Neuronal stem cell (in vitro differentiated cells): ENCODE results near the gene C17orf100. TPM values are rescaled to one million over a fixed set of nuclear protein-coding genes. Genes with fewer than 3 reads are reported as not detected.

Experiments used
- DNase-seq: peaks from one replicate; pipeline ENCODE4 v3.0.0-alpha.2; 2013; ENCODE audit warnings: low spot score
- H2AFZ ChIP-seq: one replicate; pipeline ENCODE4 v1.6.1; 2013; ENCODE audit warnings: mild to moderate bottlenecking, low read length, inconsistent platforms
- H2AK5ac ChIP-seq: 2 replicates; pipeline ENCODE4 v1.6.1; 2013; ENCODE audit warnings: low read depth, mild to moderate bottlenecking, inconsistent platforms, low read length, moderate library complexity, mixed read lengths
- H2BK120ac ChIP-seq: 2 replicates; pipeline ENCODE4 v1.6.1; 2013; ENCODE audit warnings: low read depth, mild to moderate bottlenecking, inconsistent platforms, low read length, moderate library complexity, mixed read lengths
- H2BK12ac ChIP-seq: one replicate; pipeline ENCODE4 v1.6.1; 2013; ENCODE audit warnings: low read length, inconsistent platforms
- H2BK15ac ChIP-seq: 2 replicates; pipeline ENCODE4 v1.6.1; 2013; ENCODE audit warnings: mild to moderate bottlenecking, low read length, inconsistent platforms, mixed read lengths
- H2BK5ac ChIP-seq: one replicate; pipeline ENCODE4 v1.6.1; 2013; ENCODE audit warnings: inconsistent platforms, mild to moderate bottlenecking, low read length, moderate library complexity
- H3K14ac ChIP-seq: one replicate; pipeline ENCODE4 v1.6.1; 2013; ENCODE audit warnings: low read length, inconsistent platforms
- H3K18ac ChIP-seq: 2 replicates; pipeline ENCODE4 v1.6.1; 2013; ENCODE audit warnings: low read length, inconsistent platforms
- H3K23ac ChIP-seq: 2 replicates; pipeline ENCODE4 v1.6.1; 2013; ENCODE audit warnings: low read depth, mild to moderate bottlenecking, mixed read lengths, low read length, inconsistent platforms; ENCODE audit not compliant: poor library complexity
- H3K27ac ChIP-seq: replicated peaks from 3 replicates; pipeline ENCODE4 v1.5.1; 2013; ENCODE audit warnings: low read length, inconsistent platforms
- H3K27me3 ChIP-seq, 3 experiments: 2 replicates each; pipeline ENCODE4 v1.6.1; 2013; ENCODE audit warnings: low read length in 3 of 3, mild to moderate bottlenecking in 2 of 3, inconsistent platforms in 1 of 3, low read depth in 1 of 3, mixed read lengths in 1 of 3, moderate library complexity in 1 of 3; ENCODE audit not compliant: control insufficient read depth in 3 of 3, insufficient read depth in 3 of 3
- H3K36me3 ChIP-seq, 2 donors: replicated peaks in 1 of 2; 2 replicates each; pipeline ENCODE4 v1.6.1; 2013; ENCODE audit warnings: low read length in 2 of 2; ENCODE audit not compliant: control insufficient read depth in 2 of 2, insufficient read depth in 2 of 2
- H3K4ac ChIP-seq: 2 replicates; pipeline ENCODE4 v1.6.1; 2013; ENCODE audit warnings: inconsistent platforms, mild to moderate bottlenecking, low read length, moderate library complexity
- H3K4me1 ChIP-seq, 2 donors: 1 replicate in 1 of 2; 2 replicates in 1 of 2; pipeline ENCODE4 v1.6.1; 2013; ENCODE audit warnings: low read length in 2 of 2, low read depth in 1 of 2; ENCODE audit not compliant: control insufficient read depth in 2 of 2, insufficient read depth in 1 of 2
- H3K4me2 ChIP-seq: one replicate; pipeline ENCODE4 v1.6.1; 2013; ENCODE audit warnings: mild to moderate bottlenecking, low read length, inconsistent platforms; ENCODE audit not compliant: insufficient read depth, poor library complexity, severe bottlenecking
- H3K4me3 ChIP-seq, 2 donors: 2 replicates each; pipeline ENCODE4 v1.5.1; 2013; ENCODE audit warnings: low read length in 2 of 2, mild to moderate bottlenecking in 2 of 2, inconsistent platforms in 1 of 2, moderate library complexity in 1 of 2
- H3K79me1 ChIP-seq: one replicate; pipeline ENCODE4 v1.6.1; 2013; ENCODE audit warnings: low read depth, mild to moderate bottlenecking, inconsistent platforms, low read length, moderate library complexity
- H3K9ac ChIP-seq: one replicate; pipeline ENCODE4 v1.6.1; 2013; ENCODE audit warnings: mild to moderate bottlenecking, low read depth, low read length, inconsistent platforms; ENCODE audit not compliant: poor library complexity
- H3K9me3 ChIP-seq, 2 donors: replicated peaks in 1 of 2; 2 replicates each; pipeline versions ENCODE3 to v1.6.1; 2013; ENCODE audit warnings: low read length in 2 of 2, mild to moderate bottlenecking in 2 of 2, inconsistent platforms in 1 of 2, low read depth in 1 of 2, mixed read lengths in 1 of 2, moderate library complexity in 1 of 2; ENCODE audit not compliant: control insufficient read depth in 2 of 2, insufficient read depth in 1 of 2
- H4K8ac ChIP-seq: one replicate; pipeline ENCODE4 v1.6.1; 2013; ENCODE audit warnings: low read depth, mild to moderate bottlenecking, inconsistent platforms, low read length, moderate library complexity
- H4K91ac ChIP-seq: one replicate; pipeline ENCODE4 v1.6.1; 2013; ENCODE audit warnings: low read length, low read depth, mild to moderate bottlenecking, inconsistent platforms; ENCODE audit not compliant: poor library complexity
- WGBS, 2 donors: extraction: QIAGEN DNeasy Blood & Tissue Kit; methylation state at CpG; one replicate each; pipeline ENCODE4 v1.1.7; 2013; ENCODE audit warnings: missing lambda C conversion rate in 2 of 2, mixed read lengths in 1 of 2; ENCODE audit not compliant: insufficient read length in 2 of 2, insufficient replicate concordance in 1 of 2; ENCODE audit errors: extremely low coverage in 2 of 2; 5-methylcytosine and 5-hydroxymethylcytosine counted together
- polyA plus RNA-seq, 2 experiments: library from polyadenylated mRNA; stranded (reverse); fragments of 200-250 nt; gene quantifications; one replicate each; pipeline ENCODE4 v1.2.3, GENCODE V29; 2013

C17orf100 gene
- 7.5 TPM for polyA plus RNA-seq (2013, experiment 1 of 2)
- polyA plus RNA-seq (2013, experiment 2 of 2) = 7.7 TPM

- Histone ChIP-seq H3K18ac (peak within 1 kb of the TSS; percentile 93), H3K9ac (peak within 1 kb of the TSS; percentile 82), H3K27me3 (peaks cover 0 to 20% (median 19%) of the 10 kb centered on the region in 3 experiments), H3K23ac (peak within 1 kb of the TSS; percentile 77), H2BK120ac (peak within 1 kb of the TSS; percentile 85), H2AFZ (peak within 1 kb of the TSS; percentile 96), H4K91ac (no peak within 1 kb of the TSS), H2BK12ac (peak within 1 kb of the TSS; percentile 96), H3K79me1 (peaks cover 4% of the 10 kb centered on the region), H3K27ac (peak within 1 kb of the TSS; percentile 83), H3K14ac (no peak within 1 kb of the TSS), H3K4me2 (peak within 1 kb of the TSS; percentile 72), H2AK5ac (peak within 1 kb of the TSS; percentile 97), H3K4me3 (peak within 1 kb of the TSS; percentile 83 to 84), H3K4me1 (peaks cover 17 to 34% of the 10 kb centered on the region in 2 donors), H2BK5ac (peak within 1 kb of the TSS; percentile 62), H4K8ac (peak within 1 kb of the TSS; percentile 89), H3K9me3 (peaks cover 0 to 3% of the 10 kb centered on the region in 2 donors), H3K4ac (peak within 1 kb of the TSS; percentile 81), H2BK15ac (peak within 1 kb of the TSS; percentile 95), H3K36me3 (peaks cover 3 to 40% of the 10 kb centered on the region in 2 donors)
- no CpG with 5 or more reads among the region's 35 CpGs for WGBS, 2 donors
- DNase-seq = peak; percentile 83
Observed at GRCh38 chr17:6651354-6651918, at the start of gene C17orf100, which contains the start of gene MED31. Gene C17orf100 (plus strand): TSS chr17:6651762. CDS start chr17:6651914, 152 bp downstream. Gene MED31 (minus strand): TSS chr17:6651605. CDS start chr17:6651528, 77 bp downstream.

GRCh38 chr17:6602141-6602540 lies 49.4 kb upstream of the C17orf100 start:
- no peak overlapping the region for H3K27ac ChIP-seq
- H4K91ac ChIP-seq = no peak overlapping the region
- no peak overlapping the region for H3K4me2 ChIP-seq
- DNase-seq = no peak
- no peak overlapping the region for H2AFZ ChIP-seq
- no peak overlapping the region for H2BK5ac ChIP-seq
- no peak overlapping the region for H2AK5ac ChIP-seq
- peaks cover 16 to 100% of the 10 kb centered on the region in 2 donors for H3K36me3 ChIP-seq
- H3K9ac ChIP-seq = no peak overlapping the region
- no peak overlapping the region for H3K18ac ChIP-seq
- H3K23ac ChIP-seq = no peak overlapping the region
- H3K27me3 ChIP-seq = no peaks in the 10 kb centered on the region
- H3K4me3 ChIP-seq = no peak overlapping the region
- WGBS, 2 donors = no CpG with 5 or more reads among the region's 2 CpGs
- no peak overlapping the region for H3K14ac ChIP-seq
- no peak overlapping the region for H2BK12ac ChIP-seq
- no peak overlapping the region for H2BK120ac ChIP-seq
- no peak overlapping the region for H3K4ac ChIP-seq
- H3K4me1 ChIP-seq = no peaks in the 10 kb centered on the region
- no peak overlapping the region for H4K8ac ChIP-seq
- no peaks in the 10 kb centered on the region for H3K79me1 ChIP-seq
- no peaks in the 10 kb centered on the region for H3K9me3 ChIP-seq
- H2BK15ac ChIP-seq = no peak overlapping the region

- Histone ChIP-seq H2BK5ac (no peak overlapping the region), H4K8ac (no peak overlapping the region), H3K4me3 (no peak overlapping the region), H4K91ac (no peak overlapping the region), H3K27me3 (no peaks in the 10 kb centered on the region), H3K23ac (no peak overlapping the region), H2AK5ac (no peak overlapping the region), H2BK12ac (no peak overlapping the region), H2AFZ (no peak overlapping the region), H3K9me3 (no peaks in the 10 kb centered on the region), H2BK15ac (no peak overlapping the region), H3K18ac (no peak overlapping the region), H3K27ac (no peak overlapping the region), H3K36me3 (peaks cover 19 to 100% of the 10 kb centered on the region in 2 donors), H2BK120ac (no peak overlapping the region), H3K14ac (no peak overlapping the region), H3K4me2 (no peak overlapping the region), H3K79me1 (no peaks in the 10 kb centered on the region), H3K4ac (no peak overlapping the region), H3K9ac (no peak overlapping the region), H3K4me1 (no peaks in the 10 kb centered on the region)
- DNase-seq = no peak
- no CpG with 5 or more reads among the region's 3 CpGs for WGBS, 2 donors
Observed at GRCh38 chr17:6603744-6604325, 47.7 kb upstream of the C17orf100 start.

GRCh38 chr17:6605142-6605541 lies 46.4 kb upstream of the C17orf100 start:
- Histone ChIP-seq H3K27ac (no peak overlapping the region), H3K14ac (no peak overlapping the region), H3K23ac (no peak overlapping the region), H3K9me3 (no peaks in the 10 kb centered on the region), H3K4ac (no peak overlapping the region), H4K8ac (no peak overlapping the region), H3K9ac (no peak overlapping the region), H3K27me3 (no peaks in the 10 kb centered on the region), H4K91ac (no peak overlapping the region), H2AFZ (no peak overlapping the region), H2BK12ac (no peak overlapping the region), H2AK5ac (no peak overlapping the region), H3K79me1 (no peaks in the 10 kb centered on the region), H3K4me3 (no peak overlapping the region), H3K4me1 (no peaks in the 10 kb centered on the region), H2BK5ac (no peak overlapping the region), H3K4me2 (no peak overlapping the region), H3K36me3 (peaks cover 22 to 100% of the 10 kb centered on the region in 2 donors), H2BK15ac (no peak overlapping the region), H2BK120ac (no peak overlapping the region), H3K18ac (no peak overlapping the region)
- no CpG with 5 or more reads among the region's 6 CpGs for WGBS, 2 donors
- DNase-seq = no peak
